GM21447 (cell line): ENCODE results near the gene ADCY9.

ENCODE experiments used
- ATAC-seq: cut with Tn5 transposase; IDR thresholded peaks from one replicate; pipeline ENCODE4 v1.9.1; 2021; ENCODE audit not compliant: unreplicated experiment

Gene ADCY9

DNA sequence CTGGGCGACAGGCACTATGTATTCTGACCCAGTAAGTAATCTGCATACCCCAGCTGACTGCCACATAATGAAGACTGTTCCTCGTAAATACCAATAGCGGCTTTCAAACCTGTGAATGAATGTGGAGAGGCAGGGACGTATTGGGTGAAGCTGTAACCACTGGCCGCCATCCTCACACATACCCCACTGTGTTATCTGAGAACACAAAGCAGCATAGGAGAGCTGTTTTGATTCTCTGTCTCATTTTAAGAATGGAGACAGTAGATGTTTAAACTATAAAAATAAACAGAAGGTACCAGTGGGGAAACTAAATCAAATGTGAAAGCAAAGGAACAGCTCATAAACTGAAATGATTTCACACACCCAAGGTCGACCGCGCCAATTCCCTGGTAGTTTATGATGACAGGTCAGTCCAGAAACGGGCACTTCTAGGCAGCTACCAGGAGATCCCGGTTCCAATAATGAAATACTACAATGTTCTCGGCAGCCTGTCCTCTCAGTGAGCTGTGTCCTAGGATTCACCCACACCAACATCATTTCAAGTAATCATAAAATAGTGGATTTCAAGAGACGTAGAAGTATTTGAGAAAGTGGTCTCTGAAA, 109.7 kb downstream of the ADCY9 start:
- no peak for ATAC-seq

DNA sequence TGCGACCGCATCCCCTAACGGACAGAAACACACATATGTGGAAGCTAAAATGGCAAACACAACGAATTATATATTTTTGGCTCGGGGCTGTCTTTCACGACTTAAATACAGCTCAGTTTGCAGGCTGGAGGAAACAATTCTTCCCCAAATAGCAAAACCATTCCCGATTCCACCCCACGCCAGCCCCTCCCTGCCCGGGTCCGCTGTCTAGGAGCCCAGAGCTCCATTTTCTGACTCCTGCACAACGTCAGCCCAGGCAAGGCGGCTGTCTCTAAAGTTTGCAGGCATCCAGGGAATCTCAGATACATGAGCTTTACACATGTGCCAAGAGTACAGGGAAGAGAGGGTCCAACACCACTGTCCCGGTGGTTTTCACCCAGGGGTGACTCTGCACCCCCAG, 110.5 kb downstream of the ADCY9 start:
- ATAC-seq: no peak

DNA sequence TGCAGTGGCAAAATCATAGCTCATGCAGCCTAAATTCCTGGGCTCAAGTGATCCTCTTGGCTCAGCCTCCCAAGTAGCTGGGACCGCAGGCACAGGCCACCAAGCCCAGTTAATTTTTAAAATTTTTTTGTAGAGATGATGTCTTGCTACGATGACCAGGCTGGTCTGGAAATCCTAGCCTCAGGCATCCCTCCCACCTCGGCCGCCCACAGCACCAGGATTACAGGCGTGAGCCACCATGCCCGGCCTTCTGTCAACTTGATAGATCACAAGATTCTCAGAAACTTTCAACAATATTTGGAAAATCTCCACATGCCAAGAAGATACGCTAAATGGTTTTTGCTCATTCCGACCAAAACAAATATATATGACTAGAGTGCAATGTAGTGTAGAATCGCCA, 111.0 kb downstream of the ADCY9 start:
- ATAC-seq: no peak

DNA sequence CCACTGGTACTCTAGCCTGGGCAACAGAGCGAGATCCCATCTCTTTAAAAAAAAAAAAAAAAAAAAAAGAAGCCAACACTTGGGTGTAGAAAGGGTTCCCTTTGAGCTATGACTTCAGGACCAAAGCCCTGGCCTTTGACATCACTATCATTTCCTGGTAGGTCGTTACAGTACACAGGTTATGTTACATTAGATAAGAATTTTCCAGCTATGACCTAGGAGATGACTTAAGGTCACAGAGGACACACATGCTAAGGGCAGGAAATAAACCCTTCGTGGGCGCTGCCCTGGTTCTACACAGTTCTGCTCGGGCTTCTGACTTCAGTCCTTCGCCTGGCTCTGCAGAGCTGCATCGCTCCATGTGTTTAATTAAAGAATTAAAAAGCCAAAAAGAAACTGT, 112.0 kb downstream of the ADCY9 start:
- ATAC-seq: no peak

DNA sequence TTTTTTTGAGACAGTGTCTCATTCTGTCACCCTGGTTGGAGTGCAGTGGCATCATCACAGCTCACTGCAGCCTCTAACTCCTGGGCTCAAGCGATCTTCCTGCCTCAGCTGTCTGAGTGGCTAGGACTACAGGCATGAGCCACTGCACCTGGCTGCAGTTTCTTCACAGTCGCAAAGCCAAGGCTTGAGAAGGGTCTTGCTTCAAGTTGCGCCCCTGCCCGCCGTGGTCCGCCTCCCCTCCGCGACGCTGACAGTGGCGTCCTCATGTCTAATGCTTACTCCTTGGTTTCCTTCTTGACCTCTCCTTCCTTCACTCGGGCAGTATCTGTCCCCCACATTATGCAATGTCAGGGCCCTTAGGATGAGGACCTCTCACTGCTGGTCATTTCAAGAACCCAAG, 112.7 kb downstream of the ADCY9 start:
- no peak for ATAC-seq

DNA sequence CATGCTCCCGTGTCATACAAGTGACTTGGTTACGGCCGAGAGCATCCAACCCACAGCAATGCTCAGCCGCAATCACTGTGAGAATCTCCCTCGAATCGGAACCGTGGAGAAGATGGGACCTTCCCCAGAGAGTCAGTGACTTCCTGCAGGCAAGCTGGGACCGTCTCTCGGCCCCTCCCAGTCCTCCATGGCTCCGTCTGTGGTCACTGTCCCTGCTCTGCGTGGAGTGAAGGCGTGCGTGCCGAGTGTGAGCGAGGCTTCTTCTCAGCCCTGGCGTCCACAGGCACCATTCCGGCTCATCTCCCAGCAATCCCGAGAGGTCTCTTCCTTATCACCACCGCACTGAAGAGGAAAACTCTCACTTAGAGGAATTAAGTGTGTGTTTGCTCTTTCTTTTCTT, 113.1 kb downstream of the ADCY9 start:
- ATAC-seq: no peak

DNA sequence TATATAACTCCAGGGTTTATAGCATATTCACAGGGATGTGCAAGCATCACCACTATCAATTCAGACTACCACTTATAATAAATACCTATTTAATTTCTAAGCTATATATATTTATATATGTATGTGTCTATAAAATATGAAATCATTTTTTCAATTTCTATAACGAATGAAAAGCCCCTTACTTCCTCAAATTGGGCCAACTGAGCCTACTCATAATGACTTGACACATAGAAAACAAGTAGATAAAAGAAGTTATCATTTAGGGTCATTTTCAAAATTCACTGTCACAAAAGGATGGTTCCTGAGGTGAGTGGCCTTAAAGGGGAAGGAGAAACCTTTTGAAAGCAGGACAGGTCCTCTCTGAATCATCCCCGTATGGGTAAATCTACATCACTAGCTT, 114.1 kb downstream of the ADCY9 start:
- no peak for ATAC-seq

DNA sequence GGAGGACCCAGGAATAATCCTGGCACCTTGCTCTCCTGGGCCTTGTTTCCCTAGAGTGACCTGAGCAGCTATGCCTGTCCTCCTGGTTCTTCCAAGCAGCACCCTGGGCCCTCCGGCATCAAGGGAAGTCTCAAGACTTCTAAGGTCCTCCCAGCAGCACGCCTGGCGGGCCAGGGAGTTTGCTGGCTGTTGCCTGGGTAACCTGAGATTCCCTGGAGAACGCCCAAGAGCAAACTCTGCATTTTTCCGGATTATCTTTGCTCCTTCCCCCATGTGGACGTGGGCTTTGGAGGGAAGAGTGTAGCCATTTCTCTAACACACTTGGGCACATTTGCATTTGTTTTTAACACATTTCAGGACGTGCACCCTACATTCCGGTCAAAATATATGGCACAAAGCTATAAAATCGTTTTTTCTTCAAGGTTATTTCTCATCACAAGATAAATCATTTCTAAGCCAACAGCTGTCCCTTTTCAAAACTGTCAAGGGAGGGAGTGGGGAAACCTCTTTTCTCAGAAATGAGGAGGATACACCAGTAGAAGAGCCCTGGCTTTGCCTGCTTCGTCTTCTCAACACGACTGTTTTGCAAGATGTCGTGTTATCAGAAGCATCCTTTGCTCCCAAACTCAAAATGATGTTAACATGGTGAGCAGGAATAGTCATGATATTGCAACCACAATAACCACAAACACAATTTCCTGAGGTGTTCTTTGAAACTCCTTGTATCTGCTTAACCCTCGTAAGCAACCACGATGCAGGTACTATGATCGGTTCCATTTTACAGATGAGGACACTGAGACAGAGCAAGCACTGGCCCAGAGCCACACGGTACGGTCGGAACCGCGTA, 116.5 kb downstream of the ADCY9 start:
- no peak for ATAC-seq

DNA sequence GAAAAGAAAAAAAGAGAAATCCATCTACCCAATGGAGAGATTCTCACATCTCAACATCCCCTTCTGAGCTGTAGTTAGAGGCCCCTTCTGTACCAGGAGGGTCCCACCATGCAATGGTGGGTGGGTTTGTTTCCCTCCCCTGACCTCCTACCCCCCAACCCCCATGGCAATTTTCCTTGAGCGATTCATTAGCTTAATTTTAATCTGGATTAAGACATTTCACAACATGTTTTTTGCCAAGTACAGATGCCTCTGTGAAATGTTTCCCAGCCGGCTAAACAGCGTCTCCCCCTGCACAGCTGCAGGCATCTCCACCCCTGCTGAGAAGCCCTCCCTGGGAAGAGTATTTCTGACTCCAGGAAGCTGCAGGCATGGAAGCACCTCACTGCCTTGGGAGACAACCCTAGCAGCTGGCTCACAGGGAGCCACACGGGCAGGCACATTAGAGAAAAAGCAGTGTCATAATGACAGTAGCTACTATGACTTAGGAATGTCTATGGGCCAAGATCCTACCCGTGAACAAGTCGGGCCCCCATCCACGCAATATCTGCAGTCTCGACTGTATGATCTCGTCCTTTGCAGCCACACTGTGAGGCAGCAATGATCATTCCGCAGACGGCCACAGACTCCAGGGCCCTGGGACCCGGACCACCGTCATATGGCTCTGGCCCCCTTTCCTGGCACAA, 117.3 kb downstream of the ADCY9 start:
- ATAC-seq: no peak

DNA sequence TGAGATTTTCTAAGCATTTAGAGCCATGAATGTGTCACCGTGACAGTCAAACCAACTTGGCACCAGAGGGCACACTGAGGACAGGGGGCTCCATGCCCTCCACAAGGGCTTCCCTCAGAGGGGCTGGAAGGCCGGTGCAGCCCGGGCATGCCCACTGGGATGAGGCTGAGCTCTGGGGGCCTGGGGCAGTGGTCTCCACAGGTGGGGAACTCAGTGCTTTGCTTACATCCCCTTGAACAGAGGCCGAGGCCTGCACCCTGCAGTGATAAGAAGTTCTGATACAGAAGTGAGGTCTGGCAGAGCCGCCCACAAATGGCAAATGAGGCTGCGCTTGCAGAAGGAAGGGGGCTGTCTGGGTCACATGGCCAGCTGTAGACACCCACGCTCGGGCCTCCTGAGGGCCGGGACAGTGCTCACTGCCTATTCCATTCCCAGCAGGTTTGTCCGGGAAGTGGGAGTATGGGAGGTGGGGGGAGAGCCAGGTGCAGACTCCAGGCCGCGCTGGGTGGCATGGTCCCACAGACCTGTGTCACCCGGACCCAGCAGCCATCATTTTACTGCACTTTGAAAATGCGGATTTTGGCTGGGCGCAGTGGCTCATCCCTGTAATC, 118.9 kb downstream of the ADCY9 start:
- no peak for ATAC-seq

DNA sequence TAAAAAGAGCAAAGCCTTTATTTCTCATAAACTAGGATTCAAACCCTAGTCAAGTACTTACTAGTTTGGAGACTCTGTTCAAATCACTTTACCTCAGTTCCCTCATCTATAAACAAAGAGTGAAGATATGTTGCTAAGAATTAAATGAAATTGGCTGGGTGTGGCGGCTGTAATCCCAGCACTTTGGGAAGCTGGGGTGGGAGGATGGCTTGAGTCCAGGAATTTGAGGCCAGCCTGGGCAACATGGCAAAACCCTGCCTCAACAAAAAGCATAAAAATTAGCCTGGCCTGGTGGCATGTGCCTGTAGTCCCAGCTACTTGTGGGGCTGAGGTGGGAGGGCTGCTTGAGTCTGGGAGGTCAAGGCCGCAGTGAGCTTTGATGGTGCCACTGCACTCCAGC, 121.2 kb downstream of the ADCY9 start:
- ATAC-seq: no peak

DNA sequence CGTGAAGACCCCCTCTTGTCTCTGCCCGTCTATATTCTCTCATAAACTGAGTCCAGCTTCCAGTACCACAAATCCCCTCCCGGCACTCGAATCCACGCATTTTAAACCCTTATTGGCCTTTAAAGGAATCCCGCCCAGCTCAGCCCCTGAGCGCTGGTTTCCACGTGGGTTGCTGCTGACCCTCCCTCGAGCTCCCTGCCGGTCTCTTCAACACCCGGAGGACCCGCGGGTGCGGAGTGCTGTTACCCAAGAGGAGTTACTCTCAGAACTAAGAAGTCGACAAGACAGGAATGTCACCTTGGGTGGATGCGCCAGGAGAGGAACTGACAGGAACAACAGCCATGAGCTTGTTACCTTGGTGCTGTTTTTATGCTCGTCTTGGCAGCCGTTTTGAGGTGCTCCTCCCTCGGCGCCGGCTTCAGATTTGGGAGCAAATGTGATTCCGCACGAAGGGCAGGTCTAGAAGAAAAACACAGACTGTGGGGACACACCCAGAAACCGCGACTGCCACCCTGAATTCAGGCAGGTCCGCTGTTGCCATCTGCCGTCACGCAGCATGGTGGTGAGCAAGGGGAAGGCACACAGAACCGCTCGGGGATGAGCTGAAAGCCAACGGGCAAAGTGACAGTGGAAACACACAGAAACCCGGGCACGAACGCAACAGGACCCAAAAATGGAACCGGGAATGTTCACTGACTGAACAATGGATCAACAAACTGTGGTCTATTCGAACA, 123.0 kb downstream of the ADCY9 start:
- no peak for ATAC-seq

DNA sequence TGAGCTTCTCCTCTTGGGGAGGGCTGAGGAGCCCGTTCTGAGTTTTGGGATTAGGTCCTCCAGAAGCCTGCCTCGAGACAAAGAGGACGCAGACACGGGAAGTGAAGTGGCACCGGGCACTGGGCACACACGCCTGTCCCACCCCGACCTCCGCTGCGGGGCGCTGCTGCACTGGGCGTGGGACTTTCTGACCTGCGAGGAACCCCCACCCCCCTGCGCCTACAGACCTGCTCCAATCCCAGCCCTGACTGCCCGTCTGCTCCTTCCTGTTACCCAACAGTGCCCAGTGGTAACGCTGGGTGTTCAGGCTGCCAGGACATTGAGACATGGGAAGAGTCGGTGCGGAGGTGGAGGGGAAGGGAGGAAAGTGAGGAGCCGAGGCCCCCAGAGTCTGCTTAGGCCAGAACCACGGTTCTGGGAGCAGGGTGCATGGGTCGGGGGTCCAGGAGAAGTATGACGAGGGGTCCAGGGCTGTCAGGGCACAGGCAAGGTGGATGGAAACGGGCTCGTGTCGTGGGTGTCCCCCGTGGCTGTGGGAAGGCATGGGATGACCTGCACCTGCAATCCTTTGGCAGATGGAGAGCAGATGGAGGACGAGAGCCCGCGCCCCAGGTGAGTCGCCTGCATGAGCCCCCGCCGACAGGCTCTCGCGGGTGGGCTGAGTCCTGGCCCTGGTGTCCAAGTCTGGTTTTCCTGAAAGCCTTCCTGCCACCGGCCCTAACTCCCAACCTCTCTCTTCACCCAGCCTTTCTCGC, 123.8 kb downstream of the ADCY9 start:
- no peak for ATAC-seq

DNA sequence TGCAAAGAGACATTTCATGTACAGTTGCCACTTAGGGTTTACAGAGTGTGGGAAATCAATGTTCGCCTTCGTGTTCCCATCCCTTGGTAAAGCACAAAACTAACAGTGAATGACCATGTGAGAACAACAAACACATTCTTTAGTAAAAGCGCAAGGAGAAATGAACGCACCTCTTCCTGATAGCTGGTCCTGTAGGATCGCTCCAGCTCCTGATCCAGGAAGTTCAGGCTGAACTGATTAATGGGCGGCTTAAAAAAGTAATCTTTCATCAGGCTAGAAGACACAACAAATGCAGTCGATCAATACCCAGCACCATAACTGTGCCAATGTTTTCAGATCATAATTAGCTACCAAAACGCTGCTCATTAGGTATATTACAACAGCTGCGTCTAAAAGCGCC, 127.4 kb downstream of the ADCY9 start:
- ATAC-seq: no peak

DNA sequence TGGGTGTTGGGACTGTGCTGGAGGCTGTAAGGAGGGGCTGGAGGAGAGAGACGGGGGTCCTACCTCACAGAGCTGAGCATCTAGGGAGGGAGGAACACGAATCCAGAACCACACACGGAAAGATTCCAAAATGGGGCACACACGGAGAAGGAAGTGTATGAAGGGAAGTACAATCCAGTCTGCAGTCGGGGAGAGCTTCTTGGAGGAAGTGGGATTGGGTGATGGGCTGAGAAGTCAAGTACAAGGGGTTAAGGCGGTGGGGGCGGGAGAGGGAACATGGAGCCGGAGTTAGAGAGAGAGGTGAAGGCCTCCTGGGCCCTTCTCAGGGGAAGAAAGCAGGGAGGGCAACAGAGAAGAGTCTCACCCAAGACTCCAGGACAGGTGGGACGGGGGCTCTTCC, 128.2 kb downstream of the ADCY9 start:
- ATAC-seq: no peak

DNA sequence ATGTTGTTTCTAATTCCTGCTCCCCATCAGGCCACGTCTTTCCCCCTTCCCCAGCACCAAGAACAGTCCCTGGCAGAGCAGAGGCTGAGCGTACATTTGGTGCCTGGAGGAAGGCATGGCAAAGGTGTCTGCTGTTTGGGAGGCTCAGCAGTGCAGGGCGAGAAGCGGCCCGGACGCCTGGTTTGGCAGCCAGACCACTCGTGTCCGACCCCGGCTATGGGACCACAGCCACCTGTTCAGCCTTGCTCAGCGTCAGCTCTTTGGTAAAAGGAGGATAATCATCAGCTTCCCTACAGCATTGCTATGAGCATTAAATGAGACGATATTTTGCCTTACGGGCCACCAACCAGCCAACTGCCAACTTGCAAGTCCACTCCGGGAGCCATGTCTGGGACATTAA, 129.0 kb downstream of the ADCY9 start:
- ATAC-seq: no peak

DNA sequence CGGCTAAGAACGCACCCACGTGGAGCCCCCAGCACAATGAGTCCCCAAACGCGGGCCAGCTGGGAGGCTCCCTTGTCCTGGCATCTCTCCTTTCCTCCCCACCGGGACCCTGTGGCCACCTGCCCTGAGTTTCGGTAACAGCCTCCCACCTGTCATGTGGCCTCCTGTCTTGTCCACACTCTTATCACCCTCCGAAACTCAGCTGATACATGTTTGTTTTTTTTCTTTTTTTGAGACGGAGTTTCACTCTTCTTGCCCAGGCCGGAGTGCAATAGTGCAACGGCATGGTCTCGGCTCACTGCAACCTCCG, 130.1 kb downstream of the ADCY9 start:
- ATAC-seq: no peak

DNA sequence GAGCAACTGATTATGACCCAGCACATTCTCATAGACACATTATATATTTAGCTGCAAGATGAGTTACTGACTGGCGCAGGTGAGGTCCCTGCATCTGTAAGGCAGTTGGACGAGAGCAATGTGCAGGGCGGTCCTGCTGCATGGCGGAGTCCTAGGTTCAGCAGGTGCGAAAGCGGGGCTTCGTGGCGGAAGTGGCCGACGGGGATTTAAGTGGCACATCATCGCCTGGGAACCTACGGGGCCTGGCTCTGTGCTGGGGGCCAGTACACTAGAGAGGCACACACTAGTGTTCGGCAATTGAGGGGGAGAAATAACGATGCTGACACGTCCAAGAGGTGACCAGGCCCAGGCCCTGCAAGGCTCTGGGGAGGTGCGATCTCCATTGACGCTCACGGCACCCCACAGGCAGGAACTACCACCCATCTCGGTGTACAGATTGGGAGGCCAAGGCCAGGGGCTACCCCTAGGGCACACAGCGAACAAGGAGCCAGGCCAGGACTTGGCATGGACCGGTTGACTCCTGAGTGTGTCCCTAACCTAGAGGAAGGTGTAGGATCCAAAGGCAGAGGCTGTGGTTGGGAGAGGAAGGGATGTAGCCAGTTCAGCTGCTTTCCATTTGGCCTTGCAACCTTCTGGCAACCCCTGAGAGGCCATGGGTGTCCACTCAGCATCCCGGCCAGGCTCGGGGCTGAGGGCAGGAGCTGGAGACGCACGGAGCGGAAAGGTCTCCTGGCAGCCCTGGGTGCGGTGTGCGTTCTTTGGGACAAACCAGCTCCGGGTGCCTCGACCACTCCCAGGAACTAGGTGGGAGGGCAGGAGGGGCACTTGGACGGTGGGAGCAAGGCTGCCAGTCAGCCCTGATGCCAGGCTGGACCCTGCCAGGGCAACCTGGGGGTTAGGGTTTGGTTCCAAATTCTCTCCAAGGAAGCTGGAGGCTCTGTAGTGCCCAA, 131.9 kb downstream of the ADCY9 start:
- ATAC-seq: no peak

DNA sequence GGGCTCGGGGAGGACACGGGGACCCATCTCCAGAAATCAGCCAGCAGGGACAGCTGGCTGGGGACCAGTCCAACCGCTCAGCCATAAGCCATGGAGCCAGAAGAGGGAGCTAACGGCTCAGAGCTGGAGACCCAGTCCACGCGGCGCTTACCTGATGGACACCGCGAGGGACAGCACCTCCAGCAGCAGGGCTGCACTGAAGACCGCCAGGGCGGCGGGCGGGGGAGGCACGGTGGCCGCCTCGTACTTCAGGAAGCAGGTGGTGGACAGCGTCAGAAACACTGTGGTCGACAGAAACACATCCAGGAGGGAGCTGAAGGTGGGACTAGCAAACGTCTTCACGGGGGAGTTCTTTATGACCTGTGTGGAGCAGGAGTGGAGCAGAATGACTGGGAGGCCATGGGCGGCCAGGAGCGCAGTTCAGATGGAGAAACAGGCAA, 133.1 kb downstream of the ADCY9 start:
- no peak for ATAC-seq
